PC-3 (cell line): ENCODE results near the gene SHROOM4. TPM values are rescaled to one million over a fixed set of nuclear protein-coding genes. Genes with fewer than 3 reads are reported as not detected.

ENCODE experiments used
- ATAC-seq: fragments of 200-7000 bp; cut with Tn5 transposase; 2 replicates; pipeline ENCODE4 v1.9.1; 2020; ENCODE audit warnings: mild to moderate bottlenecking, moderate library complexity
- BruUV-seq: library from RNA; stranded (reverse); fragments of 400-500 nt; replicated peaks from 2 replicates; lab custom pipeline; 2021; lab: Mats Ljungman, UMichigan
- CTCF ChIA-PET: fragments of 300-600 bp; sonication (Branson Sonifier 250); formaldehyde crosslinking; loops from one replicate; lab custom pipeline; 2022; ENCODE audit warnings: antibody characterized with exemption; lab: Charles Lee
- POLR2A ChIA-PET: fragments of 300-600 bp; sonication (Branson Sonifier 250); formaldehyde crosslinking; loops from one replicate; lab custom pipeline; 2022; ENCODE audit warnings: antibody characterized with exemption; ENCODE audit not compliant: unreplicated experiment; lab: Charles Lee
- DNase-seq: peaks from one replicate; pipeline ENCODE4 v3.0.0-alpha.2; 2015
- H2AFZ ChIP-seq: fragments of 300-600 bp; sonication (generic); 2 replicates; pipeline ENCODE4 v1.6.0; 2016; ENCODE audit warnings: antibody characterized with exemption, low read length
- H3F3A ChIP-seq: fragments of 300-600 bp; sonication (generic); one replicate; pipeline ENCODE4 v1.6.0; 2017; ENCODE audit warnings: antibody characterized with exemption, low read length, control low read depth, mild to moderate bottlenecking; ENCODE audit not compliant: unreplicated experiment
- H3K27ac ChIP-seq: fragments of 300-600 bp; sonication (generic); 2 replicates; pipeline ENCODE4 v1.5.1; 2016; ENCODE audit warnings: mild to moderate bottlenecking, low read length
- H3K27me3 ChIP-seq: fragments of 300-600 bp; sonication (generic); 2 replicates; pipeline ENCODE4 v1.6.1; 2016; ENCODE audit warnings: low read length, mixed read lengths
- H3K36me3 ChIP-seq: fragments of 300-600 bp; sonication (generic); 2 replicates; pipeline ENCODE4 v1.6.1; 2016; ENCODE audit warnings: low read depth, mixed run types, low read length, mixed read lengths
- H3K4me1 ChIP-seq: fragments of 300-600 bp; sonication (generic); 2 replicates; pipeline ENCODE4 v1.5.1; 2016; ENCODE audit warnings: low read length; ENCODE audit not compliant: insufficient read depth
- H3K4me2 ChIP-seq: fragments of 300-600 bp; sonication (generic); 2 replicates; pipeline ENCODE4 v1.6.0; 2016; ENCODE audit warnings: low read length
- H3K4me3 ChIP-seq: fragments of 300-600 bp; sonication (generic); 2 replicates; pipeline ENCODE4 v1.5.1; 2016; ENCODE audit warnings: mild to moderate bottlenecking, low read length, mixed read lengths
- H3K79me2 ChIP-seq: fragments of 300-600 bp; sonication (generic); 2 replicates; pipeline ENCODE4 v1.6.1; 2017; ENCODE audit warnings: low read length, mixed read lengths
- H3K9ac ChIP-seq: fragments of 300-600 bp; sonication (generic); 2 replicates; pipeline ENCODE4 v1.6.0; 2016; ENCODE audit warnings: mild to moderate bottlenecking, low read length
- H3K9me2 ChIP-seq: fragments of 300-600 bp; sonication (generic); replicated peaks from 2 replicates; pipeline ENCODE4 v1.6.1; 2016; ENCODE audit warnings: mixed run types, low read length, mixed read lengths
- H3K9me3 ChIP-seq: fragments of 300-600 bp; sonication (generic); 2 replicates; pipeline ENCODE4 v1.6.1; 2016; ENCODE audit warnings: low read length, mixed read lengths
- H4K20me1 ChIP-seq: fragments of 300-600 bp; sonication (generic); 2 replicates; pipeline ENCODE4 v1.6.1; 2016; ENCODE audit warnings: low read length, mixed read lengths
- EZH2 ChIP-seq: fragments of 300-600 bp; sonication (generic); IDR thresholded peaks from one replicate; pipeline ENCODE4 v1.6.1; 2017; ENCODE audit warnings: antibody characterized with exemption, mild to moderate bottlenecking, low read length; ENCODE audit not compliant: unreplicated experiment
- EZH2phosphoT487 ChIP-seq: fragments of 300-600 bp; sonication (generic); IDR thresholded peaks from 2 replicates; pipeline ENCODE4 v1.6.1; 2018; ENCODE audit warnings: mild to moderate bottlenecking, antibody characterized with exemption, low read length, borderline replicate concordance
- intact Hi-C: fragments of 100-400 bp; cut with micrococcal nuclease; formaldehyde crosslinking; loops from 2 replicates; pipeline ENCODE4 v1.9.0; 2023
- total RNA-seq: library from RNA; depleted of rRNA; stranded (reverse); fragments of >200 nt; gene quantifications from 2 replicates; pipeline ENCODE4 v1.2.3, GENCODE V29; 2014
- TF ChIP-seq, protein P1 (sequence below): fragments of 300-600 bp; sonication (generic); conservative IDR thresholded peaks from 2 replicates; pipeline ENCODE4 v1.5.1; 2017; ENCODE audit warnings: antibody characterized with exemption, low read depth, mild to moderate bottlenecking, low read length

The SHROOM4 gene
- total RNA-seq, 1 experiment from 2014 or later: not detected

DNA sequence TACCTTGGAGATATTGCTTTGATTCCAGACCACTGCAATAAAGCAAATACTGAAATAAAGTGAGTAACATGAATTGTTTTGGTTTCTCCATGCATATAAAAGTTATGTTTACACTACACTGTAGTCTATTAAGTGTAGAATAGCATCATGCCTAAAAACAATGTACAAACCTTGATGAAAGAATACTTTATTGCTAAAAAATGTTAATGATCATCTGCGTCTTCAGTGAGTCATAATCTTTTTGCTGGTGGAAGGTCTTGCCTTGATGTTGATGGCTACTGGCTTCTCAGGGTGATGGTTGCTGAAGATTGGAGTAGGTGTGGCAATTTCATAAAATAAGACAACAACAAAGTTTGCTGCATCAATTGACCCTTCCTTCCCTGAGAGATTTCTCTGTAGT, 145.1 kb downstream of the SHROOM4 start:
- no peak for ATAC-seq
- H3K36me3 ChIP-seq: no peaks in the 10 kb centered on the region
- POLR2A ChIA-PET: no interaction called here
- no peak overlapping the region for H3K4me3 ChIP-seq
- H3K9me3 ChIP-seq: no peaks in the 10 kb centered on the region
- TF ChIP-seq EZH2 (no peak), EZH2phosphoT487 (no peak)
- TF ChIP-seq, protein P1, sequence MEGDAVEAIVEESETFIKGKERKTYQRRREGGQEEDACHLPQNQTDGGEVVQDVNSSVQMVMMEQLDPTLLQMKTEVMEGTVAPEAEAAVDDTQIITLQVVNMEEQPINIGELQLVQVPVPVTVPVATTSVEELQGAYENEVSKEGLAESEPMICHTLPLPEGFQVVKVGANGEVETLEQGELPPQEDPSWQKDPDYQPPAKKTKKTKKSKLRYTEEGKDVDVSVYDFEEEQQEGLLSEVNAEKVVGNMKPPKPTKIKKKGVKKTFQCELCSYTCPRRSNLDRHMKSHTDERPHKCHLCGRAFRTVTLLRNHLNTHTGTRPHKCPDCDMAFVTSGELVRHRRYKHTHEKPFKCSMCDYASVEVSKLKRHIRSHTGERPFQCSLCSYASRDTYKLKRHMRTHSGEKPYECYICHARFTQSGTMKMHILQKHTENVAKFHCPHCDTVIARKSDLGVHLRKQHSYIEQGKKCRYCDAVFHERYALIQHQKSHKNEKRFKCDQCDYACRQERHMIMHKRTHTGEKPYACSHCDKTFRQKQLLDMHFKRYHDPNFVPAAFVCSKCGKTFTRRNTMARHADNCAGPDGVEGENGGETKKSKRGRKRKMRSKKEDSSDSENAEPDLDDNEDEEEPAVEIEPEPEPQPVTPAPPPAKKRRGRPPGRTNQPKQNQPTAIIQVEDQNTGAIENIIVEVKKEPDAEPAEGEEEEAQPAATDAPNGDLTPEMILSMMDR: no peak
- no peak overlapping the region for H3K4me2 ChIP-seq
- H3K9me2 ChIP-seq: no peaks in the 10 kb centered on the region
- H2AFZ ChIP-seq: no peak overlapping the region
- intact Hi-C loops: no loop called here
- no peaks in the 10 kb centered on the region for H3K79me2 ChIP-seq
- H3K4me1 ChIP-seq: no peaks in the 10 kb centered on the region
- CTCF ChIA-PET: no interaction called here
- no peak overlapping the region for H3K9ac ChIP-seq
- no peak overlapping the region for H3K27ac ChIP-seq
- BruUV-seq: no TSS peak
- DNase-seq: no peak
- H3K27me3 ChIP-seq: peaks cover 3% of the 10 kb centered on the region; the same call in 1 of the 2 replicates
- no peaks in the 10 kb centered on the region for H3F3A ChIP-seq
- H4K20me1 ChIP-seq: no peaks in the 10 kb centered on the region

DNA sequence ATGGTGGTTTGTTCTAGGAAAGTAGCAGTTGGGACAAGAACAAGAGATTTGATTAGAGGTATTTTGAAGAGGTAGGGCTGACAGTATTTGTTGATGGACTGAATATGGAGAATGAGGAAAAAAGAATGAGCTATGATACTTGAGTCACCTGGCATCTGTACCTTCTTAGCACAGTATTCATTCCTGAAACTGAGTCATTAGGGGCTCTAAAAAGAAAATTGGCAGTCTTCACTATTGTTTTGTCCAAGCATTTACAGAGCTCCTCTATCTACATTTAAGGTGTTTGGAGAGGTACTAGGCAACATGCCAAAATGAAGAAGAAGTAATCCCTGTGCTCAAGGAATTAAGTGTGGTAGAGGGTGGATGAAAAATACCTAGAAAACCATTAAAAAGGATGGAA, 165.8 kb downstream of the SHROOM4 start:
- BruUV-seq: no TSS peak
- H3K4me2 ChIP-seq: no peak overlapping the region
- no peaks in the 10 kb centered on the region for H4K20me1 ChIP-seq
- no peak overlapping the region for H3K27ac ChIP-seq
- H3K9ac ChIP-seq: no peak overlapping the region
- ChIA-PET CTCF (no interaction called here), POLR2A (no interaction called here)
- no peaks in the 10 kb centered on the region for H3K9me2 ChIP-seq
- TF ChIP-seq EZH2phosphoT487 (no peak), EZH2 (no peak)
- TF ChIP-seq, protein P1: no peak
- intact Hi-C loops: no loop called here
- no peaks in the 10 kb centered on the region for H3F3A ChIP-seq
- H3K4me3 ChIP-seq: no peak overlapping the region
- H3K79me2 ChIP-seq: no peaks in the 10 kb centered on the region
- H3K27me3 ChIP-seq: no peaks in the 10 kb centered on the region
- no peak overlapping the region for H2AFZ ChIP-seq
- H3K4me1 ChIP-seq: no peaks in the 10 kb centered on the region
- no peak for ATAC-seq
- no peak for DNase-seq
- no peaks in the 10 kb centered on the region for H3K36me3 ChIP-seq
- H3K9me3 ChIP-seq: no peaks in the 10 kb centered on the region

DNA sequence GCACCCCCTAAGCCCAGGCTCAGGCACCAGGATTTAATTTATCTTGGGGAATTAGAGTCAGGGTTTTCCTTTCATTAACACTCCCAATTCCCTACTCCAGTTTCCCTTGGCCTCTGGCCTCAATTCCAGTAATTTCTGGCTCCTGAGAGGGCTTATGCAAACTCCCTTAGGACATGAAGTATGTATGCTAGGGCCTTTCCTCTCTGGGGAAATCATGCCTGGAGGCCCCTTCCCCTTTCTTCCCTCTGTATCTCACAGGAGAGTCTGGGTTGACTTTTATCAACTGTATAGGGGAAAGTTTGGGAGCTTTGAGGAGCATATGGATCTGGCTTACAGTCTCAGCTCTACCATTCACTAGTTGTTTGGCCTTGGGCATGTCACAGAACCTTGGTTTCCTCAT, 169.5 kb downstream of the SHROOM4 start:
- H3K4me3 ChIP-seq: no peak overlapping the region
- ChIA-PET CTCF (no interaction called here), POLR2A (no interaction called here)
- H3K9ac ChIP-seq: no peak overlapping the region
- no peak overlapping the region for H2AFZ ChIP-seq
- H3K4me2 ChIP-seq: no peak overlapping the region
- H3F3A ChIP-seq: no peaks in the 10 kb centered on the region
- ATAC-seq: no peak
- H4K20me1 ChIP-seq: no peaks in the 10 kb centered on the region
- H3K9me2 ChIP-seq: no peaks in the 10 kb centered on the region
- H3K27me3 ChIP-seq: no peaks in the 10 kb centered on the region
- no peaks in the 10 kb centered on the region for H3K9me3 ChIP-seq
- no peak for DNase-seq
- no peak overlapping the region for H3K27ac ChIP-seq
- intact Hi-C loops: no loop called here
- no peaks in the 10 kb centered on the region for H3K36me3 ChIP-seq
- TF ChIP-seq EZH2 (no peak), EZH2phosphoT487 (no peak)
- TF ChIP-seq, protein P1: no peak
- H3K79me2 ChIP-seq: no peaks in the 10 kb centered on the region
- no peaks in the 10 kb centered on the region for H3K4me1 ChIP-seq
- BruUV-seq: no TSS peak
